ENCODE results near the gene CSMD2.
"Not testable (repeated sequence)": the region's sequence is repeated elsewhere in the genome, so short reads cannot be mapped to it uniquely, and the experiment has no call there.

Gene CSMD2

GRCh38 chr1:33516891-33517567 lies 648.0 kb downstream of the CSMD2 start:
- no peak for DNase-seq

- no peak for DNase-seq
These were observed 648.6 kb downstream of the CSMD2 start for GRCh38 chr1:33516428-33516827.

GRCh38 chr1:33515607-33516006 lies 649.4 kb downstream of the CSMD2 start:
- DNase-seq: no peak

GRCh38 chr1:33515112-33515511 lies 649.9 kb downstream of the CSMD2 start:
- no peak for DNase-seq

- DNase-seq: no peak
These were observed 652.6 kb downstream of the CSMD2 start for GRCh38 chr1:33512226-33513011.

- DNase-seq: not testable (repeated sequence)
These were observed 655.8 kb downstream of the CSMD2 start for GRCh38 chr1:33509276-33509675.

- no peak for DNase-seq
These were observed 656.9 kb downstream of the CSMD2 start for GRCh38 chr1:33508151-33508550.

GRCh38 chr1:33507661-33508060 lies 657.4 kb downstream of the CSMD2 start:
- no peak for DNase-seq

- DNase-seq: no peak
These were observed 661.5 kb downstream of the CSMD2 start for GRCh38 chr1:33503506-33503905.

GRCh38 chr1:33502726-33503125 lies 662.3 kb downstream of the CSMD2 start:
- no peak for DNase-seq

- no peak for DNase-seq
These were observed 663.3 kb downstream of the CSMD2 start for GRCh38 chr1:33501774-33502173.

GRCh38 chr1:33501309-33501708 lies 663.7 kb downstream of the CSMD2 start:
- DNase-seq: peak in 1 of 3 donors; percentile 15

- no peak for DNase-seq
These were observed 664.5 kb downstream of the CSMD2 start for GRCh38 chr1:33500547-33500946.

- no peak for DNase-seq
These were observed 667.6 kb downstream of the CSMD2 start for GRCh38 chr1:33497410-33497809.

- DNase-seq: no peak
These were observed 670.1 kb downstream of the CSMD2 start for GRCh38 chr1:33494929-33495328.

GRCh38 chr1:33488624-33489023 lies 676.4 kb downstream of the CSMD2 start:
- no peak for DNase-seq

GRCh38 chr1:33482412-33482811 lies 682.6 kb downstream of the CSMD2 start:
- no peak for DNase-seq

- no peak for DNase-seq
These were observed 687.6 kb downstream of the CSMD2 start for GRCh38 chr1:33477451-33477850.

GRCh38 chr1:33473900-33474299 lies 691.1 kb downstream of the CSMD2 start:
- DNase-seq: no peak

- peak; percentile 96 for DNase-seq
These were observed 692.6 kb downstream of the CSMD2 start, which contains the start of gene ZSCAN20 for GRCh38 chr1:33472269-33472980. Gene ZSCAN20 (plus strand): TSS chr1:33472645. CDS start chr1:33479289, 6,644 bp downstream.

GRCh38 chr1:33471416-33471815 lies 693.6 kb downstream of the CSMD2 start:
- no peak for DNase-seq

- DNase-seq: peak; percentile 86 to 89 (median 89)
These were observed 694.5 kb downstream of the CSMD2 start for GRCh38 chr1:33470495-33471012.

GRCh38 chr1:33469691-33470090 lies 695.3 kb downstream of the CSMD2 start:
- DNase-seq: no peak
